Stomach (tissue), 4 donors: ENCODE measurements around the gene GRK4.

ENCODE experiments used
- CTCF ChIP-seq, 7 experiments: fragments of 450-650 bp in 4 of 7; fragments of 200-600 bp in 3 of 7; sonication (generic) in 3 of 7; IDR thresholded peaks; one replicate each; pipeline ENCODE4 v1.5.1; 2016 to 2019; ENCODE audit warnings: antibody characterized with exemption in 7 of 7, control low read depth in 2 of 7, mild to moderate bottlenecking in 1 of 7
- POLR2A ChIP-seq, 4 donors: fragments of 450-650 bp; IDR thresholded peaks; one replicate each; pipeline ENCODE4 v1.6.1; 2016; ENCODE audit warnings: antibody characterized with exemption in 4 of 4, control low read depth in 2 of 4, mild to moderate bottlenecking in 1 of 4, moderate library complexity in 1 of 4
- POLR2AphosphoS5 ChIP-seq, 3 donors: sonication (generic); formaldehyde crosslinking; IDR thresholded peaks; one replicate each; pipeline ENCODE4 v1.6.1; 2016; ENCODE audit warnings: antibody characterized with exemption in 3 of 3

DNA sequence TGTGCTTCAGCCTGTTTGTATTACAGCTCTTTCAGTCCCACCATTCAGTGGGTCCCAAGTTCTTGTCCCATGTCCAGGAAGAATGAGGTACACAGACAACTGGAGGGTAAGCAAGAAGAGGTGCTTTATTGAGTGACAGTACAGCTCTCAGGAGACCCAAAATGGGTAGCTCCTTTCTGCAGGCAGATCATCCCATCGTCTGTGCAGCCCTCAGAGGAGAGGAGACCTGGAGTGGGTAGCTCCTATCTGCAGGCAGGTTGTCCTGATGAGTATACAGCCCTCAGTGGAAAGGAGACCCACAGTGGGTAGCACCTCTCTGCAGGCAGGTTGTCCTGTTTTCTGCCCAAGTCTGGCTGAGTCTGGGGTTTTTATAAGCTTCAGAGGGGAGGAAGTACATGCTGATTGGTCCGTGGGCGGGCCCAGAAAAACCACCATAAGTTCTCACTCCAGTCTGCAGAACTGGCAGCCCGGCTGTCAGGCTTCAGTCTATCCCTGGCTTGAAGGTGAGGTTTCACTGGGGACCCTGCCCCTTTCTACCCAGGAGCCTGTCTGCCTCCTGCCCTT is 18.0 kb downstream of the GRK4 start:
- TF ChIP-seq CTCF (IDR thresholded peaks at IDR 0.05) (no peak), POLR2AphosphoS5 (IDR thresholded peaks at IDR 0.05) (no peak), POLR2A (IDR thresholded peaks at IDR 0.05) (no peak)
